Urinary bladder (tissue), 4 donors: ENCODE results near the gene SH3PXD2A. TPM values are rescaled to one million over a fixed set of nuclear protein-coding genes. Genes with fewer than 3 reads are reported as not detected.

Source experiments
- DNase-seq: peaks from one replicate; pipeline ENCODE4 v3.0.0-alpha.2; 2015; ENCODE audit errors: extremely low spot score
- H3K27ac ChIP-seq: one replicate; pipeline ENCODE4 v1.5.1; 2013; ENCODE audit warnings: low read depth, mild to moderate bottlenecking, moderate library complexity
- H3K36me3 ChIP-seq: one replicate; pipeline ENCODE4 v1.6.1; 2013; ENCODE audit warnings: mild to moderate bottlenecking, moderate library complexity; ENCODE audit not compliant: insufficient read depth
- H3K4me1 ChIP-seq: one replicate; pipeline ENCODE4 v1.6.1; 2013; ENCODE audit warnings: mild to moderate bottlenecking, moderate library complexity; ENCODE audit not compliant: insufficient read depth
- H3K4me3 ChIP-seq: one replicate; pipeline ENCODE4 v1.5.1; 2013; ENCODE audit warnings: low read depth, low read length
- WGBS: extraction: QIAGEN DNeasy Blood & Tissue Kit; methylation state at CpG from one replicate; pipeline ENCODE4 v1.1.7; 2013; 5-methylcytosine and 5-hydroxymethylcytosine counted together
- polyA plus RNA-seq: library from polyadenylated mRNA; stranded (reverse); fragments of 200-250 nt; gene quantifications from one replicate; pipeline ENCODE4 v1.2.3, GENCODE V29; 2013
- total RNA-seq: library from RNA; depleted of rRNA; stranded (reverse); fragments of >200 nt; gene quantifications from one replicate; pipeline ENCODE4 v1.2.3, GENCODE V29; 2014
- donor health status: healthy with polysubstance abuse.
- donor health status: healthy.

Gene SH3PXD2A
- total and polyA plus RNA-seq, 2 donors: 29.6 to 56.9 TPM

DNA sequence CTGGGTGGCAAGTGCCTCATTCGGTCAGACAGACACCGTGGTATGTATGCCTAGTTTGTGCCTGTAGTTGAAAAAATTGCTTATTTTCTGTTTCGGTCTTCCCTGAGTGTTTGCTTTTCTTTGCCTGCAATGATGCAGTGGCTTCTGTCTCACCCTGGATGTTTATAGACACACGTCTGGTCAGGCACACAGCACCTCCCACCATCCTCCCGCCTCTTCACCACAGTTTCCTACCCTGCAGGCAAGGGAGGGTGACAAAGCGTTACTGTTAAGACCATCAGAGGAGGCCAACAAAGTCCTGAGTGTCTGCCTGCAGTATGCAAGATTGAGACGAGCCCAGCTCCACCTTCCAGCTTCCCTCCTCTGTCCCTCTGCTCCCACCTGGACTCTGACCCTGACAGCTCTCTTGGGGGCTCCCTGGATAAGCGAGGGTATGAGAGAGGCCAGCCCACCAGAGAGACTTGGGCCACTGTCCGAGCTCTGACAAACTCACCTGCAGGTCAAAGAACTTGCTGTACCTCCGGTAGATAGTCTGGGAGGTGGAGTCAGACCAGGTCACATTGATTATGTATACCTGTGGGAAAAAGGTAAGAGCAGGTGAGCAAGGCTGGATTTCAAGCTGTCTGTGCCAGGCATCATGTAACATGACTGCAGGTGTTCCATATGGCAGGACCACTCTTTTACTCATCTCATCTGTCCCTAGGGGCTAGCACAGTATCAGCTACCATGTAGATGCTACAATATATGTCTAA, 54.4 kb downstream of the SH3PXD2A start:
- Histone ChIP-seq H3K36me3 (no peaks in the 10 kb centered on the region), H3K4me1 (no peaks in the 10 kb centered on the region), H3K27ac (no peak overlapping the region), H3K4me3 (no peak overlapping the region)
- 78% methylated on average over 10 of the region's 10 CpGs for WGBS
- DNase-seq: no peak

DNA sequence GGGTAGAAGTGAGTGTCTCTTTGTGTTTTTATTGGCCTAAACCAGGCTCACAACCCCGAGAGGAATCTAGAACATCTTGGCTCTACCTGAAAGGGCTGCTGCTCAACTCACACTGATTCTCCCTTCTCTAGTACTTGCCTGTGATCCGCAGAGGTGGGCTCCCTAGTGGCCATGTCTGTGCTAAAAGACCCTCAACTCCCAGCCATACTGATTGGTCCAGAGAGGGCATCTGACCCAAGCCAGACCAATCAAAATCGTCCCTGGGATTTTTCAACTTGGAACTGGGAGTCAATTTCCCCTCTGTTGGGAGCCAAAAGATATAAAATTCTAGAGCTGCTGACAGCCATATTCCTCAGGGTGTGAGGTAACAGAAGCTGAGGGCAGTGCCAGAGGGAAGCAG, 55.3 kb downstream of the SH3PXD2A start:
- 94% methylated on average over 3 of the region's 3 CpGs for WGBS
- H3K4me3 ChIP-seq: no peak overlapping the region

DNA sequence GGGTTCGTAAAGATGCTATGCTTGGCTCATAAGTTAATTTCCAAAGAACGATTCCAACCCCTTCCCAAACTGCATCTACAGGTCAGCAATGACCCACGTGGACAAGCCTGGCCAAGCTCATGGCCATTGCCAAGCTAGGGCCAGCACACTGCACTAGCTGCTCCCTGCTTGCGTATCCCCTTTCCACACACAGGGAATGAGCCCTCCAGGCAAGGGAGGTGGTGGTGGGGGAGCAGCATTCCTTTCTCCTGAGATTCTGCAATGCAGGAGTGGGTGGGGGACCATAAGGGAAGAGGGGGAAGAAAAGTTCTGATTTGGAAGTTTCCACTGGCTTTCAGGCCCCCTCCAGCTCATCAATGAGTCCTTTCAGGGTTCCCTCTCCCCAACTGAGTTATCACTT, 56.0 kb downstream of the SH3PXD2A start:
- no peaks in the 10 kb centered on the region for H3K4me1 ChIP-seq
- WGBS: 94% methylated on average over 4 of the region's 4 CpGs
- H3K36me3 ChIP-seq: no peaks in the 10 kb centered on the region
- no peak for DNase-seq
- H3K27ac ChIP-seq: no peak overlapping the region
- no peak overlapping the region for H3K4me3 ChIP-seq

More for the DNA sequence above, 55.3 kb downstream of the SH3PXD2A start:
- DNase-seq: no peak
- Histone ChIP-seq H3K36me3 (no peaks in the 10 kb centered on the region), H3K4me1 (no peaks in the 10 kb centered on the region), H3K27ac (no peak overlapping the region)

DNA sequence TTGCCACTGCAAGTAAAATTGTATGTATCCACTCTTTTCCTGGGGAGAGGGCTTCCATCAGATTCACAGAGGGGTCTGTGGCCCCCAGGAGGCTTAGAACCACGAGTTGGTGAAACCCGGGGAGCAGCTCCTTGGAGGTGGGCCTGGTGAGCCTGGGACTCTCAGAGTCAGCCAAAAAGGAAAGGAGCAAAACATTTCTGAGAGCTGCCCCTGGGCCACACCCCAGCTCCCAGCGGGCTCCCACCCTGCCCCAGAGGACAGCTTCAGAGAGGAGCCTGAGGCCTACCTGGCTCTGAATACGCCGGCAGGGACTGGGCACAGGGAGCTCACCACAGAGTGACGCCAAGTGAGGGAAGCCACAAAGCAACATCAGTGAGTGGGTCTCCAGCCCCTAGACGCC, 56.9 kb downstream of the SH3PXD2A start:
- H3K4me1 ChIP-seq: no peaks in the 10 kb centered on the region
- no peak for DNase-seq
- no peak overlapping the region for H3K27ac ChIP-seq
- no peak overlapping the region for H3K4me3 ChIP-seq
- H3K36me3 ChIP-seq: no peaks in the 10 kb centered on the region
- 95% methylated on average over 7 of the region's 7 CpGs for WGBS

DNA sequence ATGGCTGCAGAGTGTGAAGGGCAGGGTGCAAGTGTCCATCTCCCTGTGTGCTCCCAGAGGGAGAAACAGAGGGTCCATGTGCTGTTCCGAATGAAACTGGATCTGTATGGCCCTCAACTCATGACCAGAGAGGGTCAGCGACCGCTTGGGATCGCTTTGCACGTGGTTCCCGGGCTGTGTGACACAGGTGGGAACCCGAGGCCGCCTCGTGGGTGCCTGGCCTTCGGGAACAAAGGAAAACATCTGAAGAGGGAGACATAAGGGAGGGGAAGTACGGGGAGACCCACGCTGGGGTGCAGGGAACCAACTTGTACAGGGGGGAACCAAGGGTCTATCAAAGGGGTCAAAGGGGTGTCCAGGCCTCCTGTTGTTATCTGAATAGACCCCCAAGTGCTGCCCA, 57.5 kb downstream of the SH3PXD2A start:
- Histone ChIP-seq H3K36me3 (no peaks in the 10 kb centered on the region), H3K27ac (no peak overlapping the region), H3K4me3 (no peak overlapping the region), H3K4me1 (no peaks in the 10 kb centered on the region)
- DNase-seq: no peak
- WGBS: 92% methylated on average over 12 of the region's 12 CpGs

DNA sequence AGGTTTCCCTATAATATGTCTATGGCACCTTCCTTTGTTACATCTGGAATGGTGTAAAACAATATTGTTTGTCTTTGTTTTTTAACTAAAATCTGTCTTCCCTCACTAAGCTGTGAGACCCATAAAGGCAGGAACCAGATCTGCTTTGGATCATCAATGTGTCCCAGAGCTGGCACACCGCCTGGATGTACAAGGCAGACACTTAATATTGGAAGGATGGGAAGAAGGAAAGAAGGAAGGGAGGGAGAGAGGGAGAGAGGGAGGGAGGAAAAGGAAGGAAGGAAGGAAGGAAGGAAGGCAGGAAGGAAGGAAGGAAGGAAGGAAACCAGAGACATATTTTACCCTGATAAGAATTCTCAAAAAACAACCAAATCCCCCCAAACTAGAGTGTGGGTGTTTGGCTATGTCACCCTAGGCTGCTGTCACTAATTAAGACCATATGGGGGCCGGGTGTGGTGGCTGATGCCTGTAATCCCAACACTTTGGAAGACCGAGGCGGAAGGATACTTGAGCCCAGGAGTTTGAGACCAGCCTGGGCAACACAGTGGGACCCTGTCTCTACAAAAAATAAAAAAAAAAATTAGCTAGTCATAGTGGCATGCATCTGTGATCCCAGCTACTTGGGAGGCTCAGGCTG, 59.6 kb downstream of the SH3PXD2A start:
- 71% methylated on average over 4 of the region's 4 CpGs for WGBS
- Histone ChIP-seq H3K27ac (no peak overlapping the region), H3K4me1 (no peaks in the 10 kb centered on the region), H3K36me3 (no peaks in the 10 kb centered on the region), H3K4me3 (no peak overlapping the region)
- no peak for DNase-seq

DNA sequence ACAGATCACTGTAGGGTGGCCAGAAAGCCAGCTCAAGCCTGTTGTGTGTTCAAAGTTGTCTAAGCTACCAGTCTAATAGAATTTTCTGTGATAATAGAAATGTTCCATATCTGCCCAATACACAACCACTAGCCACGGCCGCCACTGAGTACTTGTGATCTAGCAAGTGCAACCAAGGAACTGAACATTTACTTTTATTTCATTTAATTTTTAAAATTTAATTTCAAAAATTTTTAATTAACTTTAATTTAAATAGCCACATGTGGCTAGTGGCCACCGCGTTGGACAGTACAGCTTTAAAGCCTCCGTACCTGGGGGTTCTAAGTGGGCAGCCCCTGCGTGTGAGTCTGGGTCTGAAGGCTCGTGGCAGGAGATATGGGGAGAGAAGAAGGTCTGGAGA, 60.4 kb downstream of the SH3PXD2A start:
- no peak for DNase-seq
- 96% methylated on average over 7 of the region's 7 CpGs for WGBS
- H3K27ac ChIP-seq: peak overlapping the region; percentile 69
- H3K36me3 ChIP-seq: no peaks in the 10 kb centered on the region
- H3K4me3 ChIP-seq: no peak overlapping the region
- H3K4me1 ChIP-seq: no peaks in the 10 kb centered on the region

DNA sequence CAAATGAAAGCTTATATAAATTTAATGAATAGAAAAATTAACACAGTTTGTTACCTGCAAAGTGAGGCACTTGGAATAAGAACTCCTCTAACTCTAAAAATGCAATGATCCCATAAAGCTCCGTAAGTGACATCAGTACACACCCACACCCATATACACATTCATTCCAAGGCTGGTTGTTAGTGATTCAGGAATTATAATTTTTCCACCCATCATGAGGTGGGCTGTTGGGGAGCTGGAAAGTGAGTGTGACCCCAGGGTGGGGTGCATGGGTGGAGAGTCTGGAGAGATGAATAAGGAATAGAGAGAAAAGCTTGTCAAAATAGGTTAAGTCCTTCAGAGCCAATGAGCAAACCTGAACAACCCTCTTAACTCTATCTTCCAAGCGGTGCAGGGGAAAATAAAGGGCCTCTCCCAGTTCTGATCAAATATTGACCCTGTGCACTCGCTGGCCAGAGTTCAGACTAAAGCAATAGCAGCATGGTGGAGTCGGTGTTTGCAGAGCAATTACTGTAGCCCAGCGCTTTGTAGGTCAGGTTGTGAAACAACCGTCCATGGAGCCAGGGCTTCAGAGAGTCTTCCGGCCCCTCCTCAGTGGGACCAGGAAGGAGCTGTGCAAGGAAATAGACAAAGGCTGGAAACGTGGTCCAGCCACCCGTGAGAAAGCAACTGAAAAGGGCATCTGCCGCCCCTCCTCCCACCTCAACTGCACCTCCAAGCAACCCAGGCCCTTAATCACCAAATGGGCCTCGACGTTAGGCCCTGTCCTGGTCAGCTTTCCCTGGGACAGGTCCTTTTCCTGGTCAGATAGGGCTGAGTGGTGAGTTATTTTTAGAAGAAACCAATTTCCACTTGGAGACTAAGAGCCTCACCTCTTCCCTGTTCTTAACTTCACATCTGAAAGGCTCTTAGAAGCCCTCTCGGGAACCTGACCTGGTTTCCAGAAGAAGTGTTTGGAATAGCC, 61.2 kb downstream of the SH3PXD2A start:
- Histone ChIP-seq H3K27ac (peak overlapping the region; percentile 69), H3K4me3 (no peak overlapping the region), H3K36me3 (no peaks in the 10 kb centered on the region), H3K4me1 (no peaks in the 10 kb centered on the region)
- DNase-seq: peak; percentile 43
- 74% methylated on average over 13 of the region's 13 CpGs for WGBS

DNA sequence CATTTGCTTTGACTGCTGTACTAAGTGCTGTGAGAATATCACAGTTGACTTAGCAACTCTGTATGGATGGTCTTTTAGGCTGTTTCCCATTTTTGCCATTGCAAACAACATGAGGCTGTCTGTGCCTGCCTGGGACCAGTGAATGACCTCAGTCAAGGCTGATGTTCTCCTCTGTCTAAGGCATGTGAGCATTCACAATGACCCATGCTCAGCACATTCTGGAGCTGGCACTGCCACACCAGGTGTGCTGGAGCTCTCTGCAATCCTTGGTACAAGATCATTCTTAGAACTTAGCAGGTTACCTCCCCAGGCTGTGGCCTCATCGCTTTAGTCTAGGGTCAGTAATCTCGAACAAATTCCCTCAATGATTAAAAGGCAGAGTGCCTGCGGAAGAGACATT, 61.9 kb downstream of the SH3PXD2A start:
- no peak for DNase-seq
- Histone ChIP-seq H3K4me3 (no peak overlapping the region), H3K27ac (peak overlapping the region; percentile 27), H3K36me3 (no peaks in the 10 kb centered on the region), H3K4me1 (no peaks in the 10 kb centered on the region)
- 83% methylated on average over 3 of the region's 3 CpGs for WGBS

DNA sequence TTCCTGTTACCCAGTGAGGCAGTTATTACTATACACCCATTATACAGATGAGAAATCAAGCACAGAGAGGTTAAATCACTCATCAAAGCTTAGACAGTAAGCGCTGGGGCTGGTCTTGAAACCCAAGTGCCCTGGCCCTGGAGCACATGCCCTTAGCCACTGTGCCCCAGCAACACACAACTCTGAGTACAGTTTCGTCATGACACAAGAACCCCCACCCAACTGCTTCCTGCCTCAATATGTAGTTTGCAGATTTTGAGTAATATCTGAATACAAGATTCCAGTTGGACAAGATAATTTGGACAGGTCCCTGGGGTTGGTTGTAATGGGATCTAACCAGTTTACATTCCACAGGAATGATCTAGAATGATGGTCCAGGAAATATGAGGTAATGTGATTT, 62.8 kb downstream of the SH3PXD2A start:
- DNase-seq: no peak
- H3K4me3 ChIP-seq: no peak overlapping the region
- WGBS: 84% methylated on average over 2 of the region's 2 CpGs
- no peak overlapping the region for H3K27ac ChIP-seq
- no peaks in the 10 kb centered on the region for H3K36me3 ChIP-seq
- H3K4me1 ChIP-seq: no peaks in the 10 kb centered on the region

DNA sequence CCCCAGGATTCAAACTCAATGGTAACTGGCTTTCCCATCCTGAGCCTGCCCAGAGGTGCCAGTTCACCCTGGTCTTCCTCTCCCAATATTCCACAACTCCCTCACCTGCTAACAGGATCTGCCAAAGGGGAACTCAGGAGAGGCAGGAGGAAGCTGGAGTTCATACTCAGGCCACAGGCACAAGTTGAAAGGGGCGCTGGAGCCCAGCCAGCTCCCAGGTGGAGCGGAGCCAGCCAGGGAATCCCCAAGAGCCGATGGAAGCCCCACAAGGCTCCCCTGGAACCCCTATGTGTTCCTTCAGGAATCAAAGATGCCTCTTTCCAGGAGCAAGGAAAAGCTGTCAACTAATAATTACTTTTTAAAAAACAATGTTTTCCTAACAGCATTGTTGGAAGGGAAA, 63.5 kb downstream of the SH3PXD2A start:
- 67% methylated on average over 3 of the region's 3 CpGs for WGBS
- DNase-seq: no peak
- Histone ChIP-seq H3K36me3 (no peaks in the 10 kb centered on the region), H3K27ac (peak overlapping the region; percentile 0), H3K4me3 (no peak overlapping the region), H3K4me1 (no peaks in the 10 kb centered on the region)

DNA sequence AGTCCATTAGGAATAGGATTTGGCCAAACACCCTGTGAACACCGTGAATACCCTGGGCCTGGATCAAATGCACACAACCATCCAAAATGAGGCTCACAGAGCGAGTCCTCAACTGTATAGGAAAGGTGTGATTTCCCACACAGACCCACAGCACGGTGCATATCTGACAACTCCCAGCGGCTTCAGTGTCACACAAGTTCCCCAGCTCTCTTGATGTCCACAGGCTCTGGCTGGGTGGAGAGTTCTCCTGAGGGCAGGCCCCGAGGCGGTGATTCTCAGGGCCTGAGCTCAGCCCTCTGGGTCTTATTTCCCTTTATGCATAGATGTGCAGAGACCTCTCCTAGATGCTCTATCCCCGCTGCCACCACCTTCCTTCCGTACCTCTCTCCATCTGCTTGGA, 64.1 kb downstream of the SH3PXD2A start:
- no peak for DNase-seq
- no peaks in the 10 kb centered on the region for H3K4me1 ChIP-seq
- no peaks in the 10 kb centered on the region for H3K36me3 ChIP-seq
- WGBS: 91% methylated on average over 8 of the region's 8 CpGs
- H3K27ac ChIP-seq: no peak overlapping the region
- H3K4me3 ChIP-seq: no peak overlapping the region

DNA sequence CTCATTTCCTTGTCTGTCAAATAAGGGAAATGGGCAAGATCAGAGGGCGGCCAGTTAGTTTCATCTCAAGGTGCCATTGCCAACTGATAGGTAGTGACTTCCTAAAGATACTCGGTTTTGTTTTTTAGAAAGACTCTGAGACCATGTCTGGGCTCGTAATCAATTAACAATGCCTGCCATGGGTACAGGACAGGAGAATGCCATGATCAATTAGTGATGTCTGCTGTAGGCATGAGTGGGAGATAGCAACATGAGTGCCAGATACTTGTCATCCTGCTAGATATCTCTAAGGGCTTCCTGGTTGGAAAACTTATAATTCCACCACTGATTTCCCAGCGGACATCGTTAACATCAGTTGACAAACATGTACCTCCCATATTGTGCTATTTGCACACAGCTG, 64.8 kb downstream of the SH3PXD2A start:
- 96% methylated on average over 5 of the region's 5 CpGs for WGBS
- no peaks in the 10 kb centered on the region for H3K4me1 ChIP-seq
- no peak for DNase-seq
- H3K36me3 ChIP-seq: no peaks in the 10 kb centered on the region
- no peak overlapping the region for H3K27ac ChIP-seq
- H3K4me3 ChIP-seq: no peak overlapping the region
